Epidermal melanocyte (primary cell): Measurements from ENCODE around the gene SLC9A7.

Experiments
- DNase-seq: peaks from one replicate; pipeline ENCODE4 v3.0.0; 2011; ENCODE audit warnings: low spot score; ENCODE audit not compliant: insufficient read length

SLC9A7 gene

DNA sequence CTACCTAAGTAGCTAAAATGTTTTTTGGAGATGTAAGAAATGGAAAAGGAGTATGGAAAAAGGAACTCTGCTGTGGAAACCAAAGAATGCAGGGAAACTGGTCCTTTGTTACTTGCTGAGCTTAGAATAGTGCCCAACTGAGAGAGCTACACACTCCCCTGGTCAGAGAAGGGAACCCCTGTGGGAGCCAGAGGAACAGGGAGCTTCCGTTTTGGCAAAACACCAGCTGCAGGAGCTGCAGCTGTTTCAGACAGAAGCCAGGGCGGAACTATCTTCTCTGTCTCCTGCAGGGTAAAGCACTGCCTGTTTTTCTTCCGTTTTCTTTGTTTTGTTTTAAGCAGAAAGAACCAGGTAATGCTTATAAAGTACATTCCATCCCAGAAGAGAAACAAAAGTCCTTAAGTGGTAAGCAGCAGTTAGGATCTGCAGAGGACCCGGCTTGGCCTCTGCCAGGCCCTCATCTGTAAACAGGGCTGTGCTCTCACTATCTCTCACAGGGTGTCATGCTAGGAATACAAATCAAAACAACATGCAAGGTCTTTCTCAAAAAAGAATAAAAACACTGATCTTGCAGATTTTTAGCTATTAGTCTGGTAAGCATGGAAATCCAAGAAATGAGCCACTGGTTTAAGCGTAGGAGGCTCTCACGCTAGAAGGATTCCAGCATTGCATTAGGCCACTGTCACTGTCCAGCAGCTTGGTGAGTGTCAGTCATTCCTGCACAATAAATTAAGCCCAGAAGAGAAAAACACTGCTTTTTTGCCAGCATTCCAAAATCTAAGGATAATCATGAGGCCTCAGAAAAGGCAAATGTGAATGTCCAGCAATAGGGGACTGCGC, 109.3 kb downstream of the SLC9A7 start:
- DNase-seq = no peak

DNA sequence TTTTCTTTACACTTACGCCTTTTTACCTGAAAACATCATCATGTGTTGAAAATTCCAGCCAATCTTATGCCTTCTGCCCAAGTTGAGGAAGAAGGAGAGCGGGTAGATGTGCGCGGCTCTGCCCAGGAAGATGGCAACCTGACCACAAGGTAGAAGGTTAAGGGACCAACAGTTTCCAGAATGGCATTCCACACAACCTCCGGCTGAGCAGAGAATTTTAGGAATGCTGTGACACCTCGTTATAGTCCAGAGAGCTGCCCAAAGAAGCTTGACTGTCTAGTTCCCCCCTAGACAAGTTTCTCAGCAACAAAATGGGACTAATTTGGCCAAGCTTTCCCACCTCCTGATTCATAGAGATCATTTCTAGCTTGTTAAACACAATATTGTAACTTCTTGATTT, 110.3 kb downstream of the SLC9A7 start:
- no peak for DNase-seq

DNA sequence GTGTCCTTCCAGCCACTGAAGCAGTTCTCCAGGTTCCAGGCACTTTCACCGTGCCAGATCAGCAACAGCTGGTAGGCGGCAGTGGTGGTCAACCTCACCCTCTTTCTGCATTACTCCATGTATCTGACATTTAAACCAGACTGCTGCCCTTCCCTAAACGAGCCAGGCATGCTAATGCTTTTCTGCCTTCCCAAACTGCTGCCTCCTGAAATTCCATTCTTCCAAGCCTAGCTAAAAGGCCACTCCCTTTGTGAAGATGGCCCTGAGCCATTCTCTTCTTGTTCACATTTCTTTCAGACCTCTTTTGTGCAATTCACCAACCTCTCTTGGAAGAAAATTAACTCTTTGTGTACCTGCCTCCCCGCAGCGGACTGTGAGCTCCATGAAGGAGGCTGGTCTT, 111.7 kb downstream of the SLC9A7 start:
- DNase-seq = no peak

DNA sequence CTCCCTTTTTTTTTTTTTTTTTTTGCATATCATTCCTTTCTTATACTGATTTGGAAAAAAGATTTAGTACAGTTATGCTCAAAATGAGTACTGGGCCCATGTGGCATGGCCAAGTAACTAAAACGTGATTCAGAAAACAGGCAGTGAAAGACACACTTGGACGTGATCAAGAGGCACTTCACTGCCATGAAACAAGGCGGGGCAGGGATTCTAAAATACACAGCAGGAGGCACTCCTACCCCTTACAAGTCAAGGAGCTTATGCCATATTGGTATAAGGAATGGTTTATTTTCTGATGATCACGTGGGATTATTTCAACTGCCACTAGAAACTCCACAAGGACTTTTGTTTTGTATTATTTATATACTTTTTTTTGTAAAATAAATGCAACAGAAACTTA, 113.3 kb downstream of the SLC9A7 start:
- DNase-seq = no peak

GRCh38 chrX:46643636-46644035, 115.3 kb downstream of the SLC9A7 start:
- DNase-seq = no peak

DNA sequence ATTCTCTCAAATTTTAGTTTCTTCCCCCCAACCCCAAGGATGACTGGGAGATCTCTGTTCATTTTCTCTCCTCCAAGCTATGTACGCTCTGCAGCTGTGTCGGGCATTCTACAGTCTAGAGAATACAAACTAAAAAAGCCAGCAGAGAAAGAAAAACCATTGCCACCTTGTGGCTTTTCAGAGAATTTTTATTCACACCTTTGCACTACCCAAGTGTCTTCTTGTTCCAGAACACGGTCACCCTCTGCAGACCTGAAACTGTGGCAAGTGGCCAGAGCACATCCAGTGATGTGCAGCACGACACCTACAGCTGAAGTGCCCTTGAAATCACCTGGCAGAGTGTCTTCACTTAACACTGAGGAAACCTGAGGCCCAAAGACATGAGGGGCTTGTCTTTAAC, 116.8 kb downstream of the SLC9A7 start:
- peak; percentile 23 for DNase-seq

DNA sequence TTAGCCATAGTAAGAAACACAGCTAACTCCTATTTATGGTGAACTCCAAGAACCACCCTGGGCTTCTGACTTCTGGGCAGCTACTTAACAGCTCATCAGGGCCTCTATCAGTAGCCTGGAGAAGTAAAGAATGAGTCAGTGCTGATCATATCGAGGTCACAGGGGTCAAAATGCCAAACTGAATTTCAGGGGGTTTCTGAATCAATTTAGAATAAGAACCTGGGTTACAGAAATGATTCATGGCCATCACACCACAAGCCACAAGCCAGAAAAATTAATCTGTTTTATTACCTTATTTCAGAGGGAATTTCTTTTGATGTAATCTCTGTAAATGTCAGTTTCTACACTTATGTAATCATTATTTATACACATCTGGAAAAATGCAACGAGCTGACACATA, 121.0 kb downstream of the SLC9A7 start:
- DNase-seq = no peak

DNA sequence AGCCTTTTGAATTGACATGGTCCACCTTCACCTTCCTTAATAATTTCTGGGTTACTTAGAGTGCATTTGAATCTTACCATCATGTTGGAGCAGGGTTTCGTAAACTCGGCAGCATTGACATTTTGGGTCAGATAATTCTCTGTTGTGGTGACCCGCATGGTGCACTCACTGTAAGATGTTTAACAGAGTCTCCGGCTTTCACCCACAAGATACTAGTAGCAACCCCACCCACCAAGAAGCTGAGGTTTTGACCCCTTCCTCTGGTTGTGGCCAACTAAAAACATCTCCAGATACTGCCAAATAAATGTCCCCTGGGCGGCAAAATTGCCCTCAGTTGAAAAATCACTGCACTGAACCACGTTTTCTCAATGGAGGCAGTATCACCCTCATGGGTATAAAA, 122.7 kb downstream of the SLC9A7 start:
- DNase-seq = no peak

DNA sequence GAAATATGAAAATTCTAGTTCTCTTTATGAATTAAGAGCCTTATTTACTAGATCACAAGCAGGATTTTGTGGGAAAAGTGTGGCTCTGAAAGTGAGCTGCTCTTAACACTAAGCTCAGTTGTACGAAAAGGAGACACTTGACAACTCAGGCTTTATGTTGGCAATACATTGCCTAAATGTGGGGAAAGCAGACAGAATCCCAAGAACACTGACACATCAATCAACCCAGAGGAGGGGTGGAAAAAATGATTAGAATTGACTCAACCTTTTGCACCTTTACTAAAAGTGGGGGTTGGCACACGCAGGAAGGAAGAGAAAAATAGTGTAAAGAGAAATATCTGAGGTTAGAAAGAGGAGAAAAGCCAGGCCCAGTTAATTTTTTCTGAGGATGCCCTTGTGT, 123.7 kb downstream of the SLC9A7 start:
- no peak for DNase-seq

DNA sequence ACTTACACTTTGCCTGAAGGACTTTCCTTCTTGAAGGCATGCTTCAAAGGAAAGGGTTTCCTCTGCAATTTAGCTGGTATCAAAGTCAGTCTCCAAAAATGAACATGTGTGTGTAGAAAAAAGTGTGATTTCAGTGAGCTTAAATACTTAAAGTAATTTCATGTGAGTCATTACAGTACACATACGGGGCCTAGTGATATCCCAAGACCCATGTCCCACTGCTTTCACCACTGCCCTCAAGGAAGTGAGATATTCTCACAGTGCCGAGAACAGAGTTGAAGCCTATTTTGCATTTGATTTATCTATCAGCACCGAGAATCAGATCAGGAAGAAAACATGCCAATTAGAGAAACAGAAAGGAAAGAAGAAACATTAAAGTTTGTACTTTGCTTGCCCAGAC, 124.3 kb downstream of the SLC9A7 start:
- DNase-seq = no peak

- no peak for DNase-seq
Measured at GRCh38 chrX:46630141-46630540, 128.8 kb downstream of the SLC9A7 start.

GRCh38 chrX:46628460-46629371, 130.2 kb downstream of the SLC9A7 start:
- no peak for DNase-seq

DNA sequence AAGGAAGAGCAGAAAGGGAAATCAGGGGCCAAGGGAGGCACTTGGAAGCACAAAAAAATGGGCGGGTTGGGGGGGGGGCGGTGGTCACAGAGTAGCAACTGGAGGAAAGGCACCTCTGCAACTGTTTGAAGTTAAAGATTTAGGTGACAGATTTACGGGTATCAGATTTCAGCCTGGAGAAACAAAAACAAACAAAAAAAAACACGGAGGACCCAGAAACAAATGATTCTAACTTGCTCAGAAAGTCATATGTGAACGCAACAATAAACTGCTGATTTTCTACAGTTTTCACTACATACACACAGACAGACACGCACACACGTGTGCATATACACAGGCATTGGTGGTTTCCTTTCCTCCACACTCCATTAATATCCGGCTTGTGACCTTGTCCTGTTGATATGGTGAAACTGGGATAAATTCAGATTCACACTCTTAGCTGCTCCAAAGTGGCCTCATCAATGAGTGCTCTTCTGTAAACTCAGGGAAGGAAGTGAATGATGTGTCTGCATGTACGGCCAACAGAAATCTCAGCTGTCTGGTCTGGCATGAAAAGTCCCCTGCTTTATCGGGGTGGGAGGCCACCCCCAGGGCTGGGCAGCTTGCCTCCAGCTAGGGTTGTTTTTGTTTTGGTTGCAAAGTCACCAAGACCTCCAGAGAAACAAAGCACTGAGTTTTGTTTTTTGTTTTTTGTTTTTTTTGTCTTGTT, 131.1 kb downstream of the SLC9A7 start:
- DNase-seq = no peak

DNA sequence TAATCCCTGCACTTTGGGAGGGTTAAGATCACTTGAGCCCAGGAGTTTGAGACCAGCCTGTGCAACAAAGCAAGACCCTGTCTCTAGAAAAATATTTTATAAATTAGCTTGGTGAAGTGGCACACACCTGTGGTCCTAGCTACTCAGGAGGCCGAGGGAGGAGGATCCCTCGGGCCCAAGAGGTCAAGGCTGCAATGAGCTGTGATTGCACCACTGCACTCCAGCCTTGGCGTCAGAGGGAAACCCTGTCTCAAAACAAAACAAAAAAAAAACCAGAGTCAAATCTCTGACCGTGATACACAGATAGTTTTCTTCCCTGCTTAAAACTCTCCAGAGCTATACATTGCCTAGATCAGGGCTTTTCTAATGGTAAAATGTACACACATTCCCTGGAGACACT, 131.9 kb downstream of the SLC9A7 start:
- no peak for DNase-seq

- DNase-seq = no peak
Measured at GRCh38 chrX:46626566-46626965, 132.4 kb downstream of the SLC9A7 start.

DNA sequence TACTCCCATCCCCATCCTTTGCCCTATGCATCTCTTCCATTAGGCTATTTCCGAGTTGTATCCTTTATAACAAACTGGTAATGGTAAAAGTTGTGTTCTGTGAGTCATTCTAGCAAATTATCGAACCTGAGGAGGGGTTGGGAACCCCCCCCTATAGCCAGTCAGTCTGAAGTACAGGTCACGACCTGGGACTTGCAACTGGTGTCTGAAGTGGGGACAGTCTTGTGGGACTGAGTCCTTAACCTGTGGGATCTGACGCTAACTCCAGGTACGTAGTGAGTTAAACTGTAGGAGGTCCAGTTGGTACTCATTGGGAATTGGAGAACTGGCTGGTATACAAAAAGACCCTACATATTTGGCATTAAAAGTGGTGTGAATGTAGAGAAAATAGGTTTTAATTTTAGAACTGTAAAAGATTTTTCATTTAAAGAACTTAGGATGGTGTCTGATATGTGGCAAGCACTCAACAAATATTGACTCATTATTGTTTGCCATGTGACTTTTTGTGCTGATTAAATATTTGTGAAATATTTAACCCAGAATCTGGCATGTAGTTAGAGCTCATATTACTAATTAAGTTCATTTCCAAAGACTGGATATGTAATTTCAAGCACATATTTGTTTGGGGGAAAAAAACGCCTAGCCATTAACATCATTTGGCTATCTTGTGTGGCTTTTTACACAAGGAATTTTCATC, 134.7 kb downstream of the SLC9A7 start:
- DNase-seq = no peak

GRCh38 chrX:46621572-46621971, 137.3 kb downstream of the SLC9A7 start:
- DNase-seq = no peak

- DNase-seq = no peak
Measured at GRCh38 chrX:46620505-46620904, 138.4 kb downstream of the SLC9A7 start.

GRCh38 chrX:46618947-46619346, 140.0 kb downstream of the SLC9A7 start:
- DNase-seq = no peak

GRCh38 chrX:46617906-46618305, 141.0 kb downstream of the SLC9A7 start:
- no peak for DNase-seq

DNA sequence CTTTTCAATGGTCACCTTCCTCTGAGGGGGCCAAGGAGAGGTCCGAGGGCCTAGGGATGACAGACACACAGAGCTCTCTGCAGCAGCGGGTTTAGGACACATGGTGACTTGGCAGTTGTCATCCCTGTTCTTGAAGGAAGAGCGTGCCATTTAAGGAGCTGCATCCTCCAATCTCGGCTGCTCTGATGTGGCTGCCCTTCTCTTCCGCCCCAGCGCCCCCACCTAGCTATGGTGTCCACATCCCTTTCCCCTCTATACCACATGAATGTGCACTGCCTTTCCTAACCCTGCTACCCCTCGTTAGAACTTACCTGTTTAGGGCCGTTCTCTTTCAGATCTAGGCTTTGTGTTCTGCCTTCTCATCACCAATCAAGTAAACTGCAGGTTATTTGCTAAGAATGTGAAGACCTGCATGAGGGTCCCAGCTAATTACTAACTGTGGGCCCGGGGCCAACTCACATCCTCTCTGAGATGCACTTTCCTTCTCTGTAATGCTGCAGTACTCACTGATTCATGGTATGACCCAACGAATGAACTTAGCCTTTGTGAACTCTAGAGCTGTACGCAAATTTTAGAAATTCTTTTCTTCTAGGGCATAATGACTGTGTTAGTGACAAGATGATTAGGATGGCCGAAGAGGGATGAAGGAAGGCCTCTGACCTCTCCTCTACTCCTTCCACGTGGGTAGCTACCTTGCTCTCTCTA, 147.1 kb downstream of the SLC9A7 start:
- DNase-seq = no peak
